PC-3 (cell line): ENCODE data around the gene LAD1. TPM values are rescaled to one million over a fixed set of nuclear protein-coding genes. Genes with fewer than 3 reads are reported as not detected.

ENCODE experiments used
- ATAC-seq: fragments of 200-7000 bp; cut with Tn5 transposase; 2 replicates; pipeline ENCODE4 v1.9.1; 2020; ENCODE audit warnings: mild to moderate bottlenecking, moderate library complexity
- BruUV-seq: library from RNA; stranded (reverse); fragments of 400-500 nt; replicated peaks from 2 replicates; lab custom pipeline; 2021; lab: Mats Ljungman, UMichigan
- CTCF ChIA-PET: fragments of 300-600 bp; sonication (Branson Sonifier 250); formaldehyde crosslinking; loops from one replicate; lab custom pipeline; 2022; ENCODE audit warnings: antibody characterized with exemption; lab: Charles Lee
- POLR2A ChIA-PET: fragments of 300-600 bp; sonication (Branson Sonifier 250); formaldehyde crosslinking; loops from one replicate; lab custom pipeline; 2022; ENCODE audit warnings: antibody characterized with exemption; ENCODE audit not compliant: unreplicated experiment; lab: Charles Lee
- DNase-seq: peaks from one replicate; pipeline ENCODE4 v3.0.0-alpha.2; 2015
- H2AFZ ChIP-seq: fragments of 300-600 bp; sonication (generic); 2 replicates; pipeline ENCODE4 v1.6.0; 2016; ENCODE audit warnings: antibody characterized with exemption, low read length
- H3F3A ChIP-seq: fragments of 300-600 bp; sonication (generic); one replicate; pipeline ENCODE4 v1.6.0; 2017; ENCODE audit warnings: antibody characterized with exemption, low read length, control low read depth, mild to moderate bottlenecking; ENCODE audit not compliant: unreplicated experiment
- H3K27ac ChIP-seq: fragments of 300-600 bp; sonication (generic); 2 replicates; pipeline ENCODE4 v1.5.1; 2016; ENCODE audit warnings: mild to moderate bottlenecking, low read length
- H3K27me3 ChIP-seq: fragments of 300-600 bp; sonication (generic); 2 replicates; pipeline ENCODE4 v1.6.1; 2016; ENCODE audit warnings: low read length, mixed read lengths
- H3K36me3 ChIP-seq: fragments of 300-600 bp; sonication (generic); 2 replicates; pipeline ENCODE4 v1.6.1; 2016; ENCODE audit warnings: low read depth, mixed run types, low read length, mixed read lengths
- H3K4me1 ChIP-seq: fragments of 300-600 bp; sonication (generic); 2 replicates; pipeline ENCODE4 v1.5.1; 2016; ENCODE audit warnings: low read length; ENCODE audit not compliant: insufficient read depth
- H3K4me2 ChIP-seq: fragments of 300-600 bp; sonication (generic); 2 replicates; pipeline ENCODE4 v1.6.0; 2016; ENCODE audit warnings: low read length
- H3K4me3 ChIP-seq: fragments of 300-600 bp; sonication (generic); 2 replicates; pipeline ENCODE4 v1.5.1; 2016; ENCODE audit warnings: mild to moderate bottlenecking, low read length, mixed read lengths
- H3K79me2 ChIP-seq: fragments of 300-600 bp; sonication (generic); 2 replicates; pipeline ENCODE4 v1.6.1; 2017; ENCODE audit warnings: low read length, mixed read lengths
- H3K9ac ChIP-seq: fragments of 300-600 bp; sonication (generic); 2 replicates; pipeline ENCODE4 v1.6.0; 2016; ENCODE audit warnings: mild to moderate bottlenecking, low read length
- H3K9me2 ChIP-seq: fragments of 300-600 bp; sonication (generic); replicated peaks from 2 replicates; pipeline ENCODE4 v1.6.1; 2016; ENCODE audit warnings: mixed run types, low read length, mixed read lengths
- H3K9me3 ChIP-seq: fragments of 300-600 bp; sonication (generic); 2 replicates; pipeline ENCODE4 v1.6.1; 2016; ENCODE audit warnings: low read length, mixed read lengths
- H4K20me1 ChIP-seq: fragments of 300-600 bp; sonication (generic); 2 replicates; pipeline ENCODE4 v1.6.1; 2016; ENCODE audit warnings: low read length, mixed read lengths
- EZH2 ChIP-seq: fragments of 300-600 bp; sonication (generic); IDR thresholded peaks from one replicate; pipeline ENCODE4 v1.6.1; 2017; ENCODE audit warnings: antibody characterized with exemption, mild to moderate bottlenecking, low read length; ENCODE audit not compliant: unreplicated experiment
- EZH2phosphoT487 ChIP-seq: fragments of 300-600 bp; sonication (generic); IDR thresholded peaks from 2 replicates; pipeline ENCODE4 v1.6.1; 2018; ENCODE audit warnings: mild to moderate bottlenecking, antibody characterized with exemption, low read length, borderline replicate concordance
- intact Hi-C: fragments of 100-400 bp; cut with micrococcal nuclease; formaldehyde crosslinking; loops from 2 replicates; pipeline ENCODE4 v1.9.0; 2023
- total RNA-seq: library from RNA; depleted of rRNA; stranded (reverse); fragments of >200 nt; gene quantifications from 2 replicates; pipeline ENCODE4 v1.2.3, GENCODE V29; 2014
- TF ChIP-seq, protein P1 (sequence below): fragments of 300-600 bp; sonication (generic); conservative IDR thresholded peaks from 2 replicates; pipeline ENCODE4 v1.5.1; 2017; ENCODE audit warnings: antibody characterized with exemption, low read depth, mild to moderate bottlenecking, low read length

LAD1 gene
- total RNA-seq, 1 experiment from 2014 or later: 310 TPM

DNA sequence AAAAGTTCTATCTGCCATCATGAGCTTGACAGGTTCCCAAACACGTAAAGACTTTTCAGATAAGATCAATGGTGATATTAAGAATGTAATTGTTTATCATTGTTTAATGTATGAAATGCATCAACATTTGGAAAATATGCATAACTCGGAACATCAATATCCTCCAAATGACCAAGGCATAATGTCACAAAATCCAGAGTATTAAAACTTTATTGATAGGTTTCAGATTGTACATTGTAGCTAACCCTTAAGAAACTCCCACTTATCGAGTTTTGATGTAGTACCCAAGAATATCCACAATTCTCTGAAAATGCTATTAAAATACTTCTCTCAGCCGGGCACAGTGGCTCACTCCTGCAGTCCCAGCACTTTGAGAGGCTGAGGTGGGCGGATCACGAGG lies 34.5 kb upstream of the LAD1 start:
- ChIA-PET CTCF (interaction anchor here (0.6 to 1.1 kb wide), 2 partner anchors 28 to 87 kb away, joined by 4 read pairs; no protein-coding TSS in a partner anchor), POLR2A (no interaction called here)
- Histone ChIP-seq H3K4me2 (no peak overlapping the region), H3K9me2 (no peaks in the 10 kb centered on the region), H3K4me3 (no peak overlapping the region), H3K79me2 (no peaks in the 10 kb centered on the region), H3K36me3 (no peaks in the 10 kb centered on the region), H3K9ac (no peak overlapping the region), H3K9me3 (no peaks in the 10 kb centered on the region), H2AFZ (no peak overlapping the region), H3K27ac (no peak overlapping the region), H3K4me1 (peaks cover 21% of the 10 kb centered on the region), H3F3A (no peaks in the 10 kb centered on the region), H3K27me3 (no peaks in the 10 kb centered on the region), H4K20me1 (no peaks in the 10 kb centered on the region)
- intact Hi-C loops: no loop called here
- no peak for DNase-seq
- TF ChIP-seq EZH2phosphoT487: no peak
- no peak for TF ChIP-seq EZH2
- TF ChIP-seq, protein P1, sequence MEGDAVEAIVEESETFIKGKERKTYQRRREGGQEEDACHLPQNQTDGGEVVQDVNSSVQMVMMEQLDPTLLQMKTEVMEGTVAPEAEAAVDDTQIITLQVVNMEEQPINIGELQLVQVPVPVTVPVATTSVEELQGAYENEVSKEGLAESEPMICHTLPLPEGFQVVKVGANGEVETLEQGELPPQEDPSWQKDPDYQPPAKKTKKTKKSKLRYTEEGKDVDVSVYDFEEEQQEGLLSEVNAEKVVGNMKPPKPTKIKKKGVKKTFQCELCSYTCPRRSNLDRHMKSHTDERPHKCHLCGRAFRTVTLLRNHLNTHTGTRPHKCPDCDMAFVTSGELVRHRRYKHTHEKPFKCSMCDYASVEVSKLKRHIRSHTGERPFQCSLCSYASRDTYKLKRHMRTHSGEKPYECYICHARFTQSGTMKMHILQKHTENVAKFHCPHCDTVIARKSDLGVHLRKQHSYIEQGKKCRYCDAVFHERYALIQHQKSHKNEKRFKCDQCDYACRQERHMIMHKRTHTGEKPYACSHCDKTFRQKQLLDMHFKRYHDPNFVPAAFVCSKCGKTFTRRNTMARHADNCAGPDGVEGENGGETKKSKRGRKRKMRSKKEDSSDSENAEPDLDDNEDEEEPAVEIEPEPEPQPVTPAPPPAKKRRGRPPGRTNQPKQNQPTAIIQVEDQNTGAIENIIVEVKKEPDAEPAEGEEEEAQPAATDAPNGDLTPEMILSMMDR: no peak
- no peak for ATAC-seq
- no TSS peak for BruUV-seq

DNA sequence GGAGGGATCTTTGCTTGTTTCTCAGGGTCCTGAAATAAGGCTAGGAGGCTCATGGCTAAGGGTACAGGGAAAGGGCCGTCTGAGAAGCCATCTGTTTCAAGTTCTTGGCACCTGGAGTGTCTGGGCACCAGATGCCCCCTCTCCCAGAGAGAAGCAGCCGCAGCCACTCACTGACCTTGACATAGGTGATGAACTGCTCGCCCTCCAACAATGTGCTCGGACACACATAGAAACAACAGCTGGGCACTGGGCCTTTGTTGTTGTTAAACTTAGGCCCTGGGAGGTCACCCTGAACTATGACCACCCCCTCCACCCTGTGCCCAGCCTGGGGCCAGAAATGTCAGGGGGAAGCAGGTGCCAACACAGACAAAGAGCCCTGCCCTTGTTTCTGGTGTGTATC lies 31.7 kb upstream of the LAD1 start:
- BruUV-seq: no TSS peak

More for the DNA sequence above, 31.7 kb upstream of the LAD1 start:
- ChIA-PET POLR2A (no interaction called here), CTCF (no interaction called here)
- DNase-seq (no peak), ATAC-seq (no peak)
- H3K9ac ChIP-seq: no peak overlapping the region
- H3K36me3 ChIP-seq: no peaks in the 10 kb centered on the region
- H3K9me2 ChIP-seq: no peaks in the 10 kb centered on the region
- H3K4me1 ChIP-seq: peaks cover 10% of the 10 kb centered on the region
- H4K20me1 ChIP-seq: no peaks in the 10 kb centered on the region
- intact Hi-C loops: no loop called here
- no peak overlapping the region for H2AFZ ChIP-seq
- no peaks in the 10 kb centered on the region for H3K27me3 ChIP-seq
- no peaks in the 10 kb centered on the region for H3K79me2 ChIP-seq
- H3K27ac ChIP-seq: no peak overlapping the region
- no peak overlapping the region for H3K4me3 ChIP-seq
- no peaks in the 10 kb centered on the region for H3F3A ChIP-seq
- H3K9me3 ChIP-seq: no peaks in the 10 kb centered on the region
- H3K4me2 ChIP-seq: no peak overlapping the region
- TF ChIP-seq EZH2 (no peak), EZH2phosphoT487 (no peak)
- TF ChIP-seq, protein P1: no peak
